Measurements from ENCODE around the gene RNF113B. TPM values are rescaled to one million over a fixed set of nuclear protein-coding genes. Genes with fewer than 3 reads are reported as not detected.

RNF113B gene
- total RNA-seq: not detected in 2 replicates

DNA sequence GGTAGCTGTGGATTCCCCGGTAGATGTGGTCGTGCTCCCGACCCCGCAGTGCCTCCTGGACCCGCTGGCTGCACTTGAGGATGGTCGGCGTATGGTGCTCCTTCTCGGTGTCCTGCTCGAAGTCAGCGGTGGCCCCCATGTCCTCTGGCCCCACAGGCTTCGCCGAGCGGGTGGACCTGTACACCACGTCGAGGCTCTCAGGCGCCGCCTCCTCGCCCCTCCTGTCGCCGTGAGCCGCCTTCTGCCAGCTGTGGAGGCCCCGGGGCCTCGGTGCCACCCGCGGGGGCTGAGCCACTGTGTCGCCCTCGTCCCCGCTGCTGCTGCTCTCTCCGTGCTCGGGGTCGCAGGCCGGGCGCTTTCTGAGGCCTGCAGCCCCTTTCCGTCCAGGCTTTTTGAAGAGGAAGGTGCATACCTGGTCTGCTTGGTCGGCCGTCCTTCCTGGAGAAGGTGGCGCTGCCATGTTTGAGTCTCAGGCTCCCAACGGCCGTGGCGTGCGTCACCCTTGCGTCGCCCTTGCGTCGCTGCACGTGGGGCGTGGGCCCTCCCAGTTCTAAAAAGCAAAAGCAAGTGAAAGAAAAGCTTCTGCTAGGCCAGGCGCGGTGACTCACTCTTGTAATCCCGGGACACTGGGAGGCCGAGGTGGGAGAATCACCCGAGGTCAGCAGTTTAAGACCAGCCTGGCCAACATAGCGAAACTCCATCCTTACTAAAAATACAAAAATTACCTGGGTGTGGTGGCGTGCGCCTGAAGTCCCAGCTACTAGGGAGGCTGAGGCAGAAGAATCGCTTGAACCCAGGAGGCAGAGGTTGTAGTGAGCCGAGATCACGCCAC, at the start of gene RNF113B:
Gene RNF113B (minus strand): TSS at position 493 of the 832 bp plus-strand sequence. CDS start 33 bp downstream, at position 460.

GRCh38 chr13:98142380-98143156, 34.5 kb downstream of the RNF113B start, which contains the start of gene FARP1:
Gene FARP1 (plus strand): TSS chr13:98143094. CDS start chr13:98213243, 70,149 bp downstream.

Other genes with a start within 250 kb of the RNF113B start
- 102 and 135 TPM in 2 replicates for gene IPO5, start 223.6 kb downstream of the RNF113B start, total RNA-seq
- 47.7 and 56.7 TPM in 2 replicates for gene FARP1, start 34.2 kb downstream of the RNF113B start, total RNA-seq